Mesenchymal stem cell (in vitro differentiated cells and primary cell): ENCODE data around the gene GNAZ.

Experiments
- DNase-seq: peaks from one replicate; pipeline ENCODE4 v3.0.0-alpha.2; 2013
- H2AFZ ChIP-seq: one replicate; pipeline ENCODE4 v1.6.1; 2013; ENCODE audit warnings: low read depth, mild to moderate bottlenecking, control low read depth, inconsistent platforms, low read length, moderate library complexity
- H2AK5ac ChIP-seq: 2 replicates; pipeline ENCODE4 v1.6.1; 2013; ENCODE audit warnings: low read length, moderate library complexity, mild to moderate bottlenecking, inconsistent platforms; ENCODE audit not compliant: severe bottlenecking
- H2BK120ac ChIP-seq: one replicate; pipeline ENCODE4 v1.6.1; 2013; ENCODE audit warnings: low read depth, mild to moderate bottlenecking, inconsistent platforms, low read length, moderate library complexity
- H2BK12ac ChIP-seq, 2 experiments: one replicate each; pipeline ENCODE4 v1.6.1; 2013; ENCODE audit warnings: inconsistent platforms in 2 of 2, low read length in 2 of 2, mild to moderate bottlenecking in 2 of 2, moderate library complexity in 2 of 2, control low read depth in 1 of 2
- H2BK15ac ChIP-seq: one replicate; pipeline ENCODE4 v1.6.1; 2013; ENCODE audit warnings: mild to moderate bottlenecking, low read depth, inconsistent platforms; ENCODE audit not compliant: poor library complexity, severe bottlenecking
- H2BK5ac ChIP-seq: 2 replicates; pipeline ENCODE4 v1.6.1; 2013; ENCODE audit warnings: low read depth, mild to moderate bottlenecking, low read length, control low read depth, inconsistent platforms; ENCODE audit not compliant: poor library complexity, severe bottlenecking
- H3K14ac ChIP-seq, 2 experiments: one replicate each; pipeline ENCODE4 v1.6.1; 2013; ENCODE audit warnings: inconsistent platforms in 2 of 2, low read length in 2 of 2, control low read depth in 1 of 2, mild to moderate bottlenecking in 1 of 2, moderate library complexity in 1 of 2
- H3K18ac ChIP-seq, 2 experiments: one replicate each; pipeline ENCODE4 v1.6.1; 2013; ENCODE audit warnings: inconsistent platforms in 2 of 2, low read length in 2 of 2, control low read depth in 1 of 2, low read depth in 1 of 2, mild to moderate bottlenecking in 1 of 2
- H3K23ac ChIP-seq, 2 experiments: one replicate each; pipeline ENCODE4 v1.6.1; 2013; ENCODE audit warnings: inconsistent platforms in 2 of 2, low read length in 2 of 2, mild to moderate bottlenecking in 2 of 2, moderate library complexity in 2 of 2, control low read depth in 1 of 2
- H3K27ac ChIP-seq: 2 replicates; pipeline ENCODE4 v1.5.1; 2013; ENCODE audit warnings: mild to moderate bottlenecking, moderate library complexity, low read length, control low read depth, inconsistent platforms; ENCODE audit not compliant: poor library complexity, severe bottlenecking
- H3K27me3 ChIP-seq, 2 experiments: 2 replicates each; pipeline versions ENCODE4 v1.6.1 to v1.7.0; 2013; ENCODE audit warnings: low read length in 2 of 2, mild to moderate bottlenecking in 2 of 2, moderate library complexity in 2 of 2, control low read depth in 1 of 2, inconsistent platforms in 1 of 2; ENCODE audit not compliant: control insufficient read depth in 1 of 2, insufficient read depth in 1 of 2
- H3K36me3 ChIP-seq, 2 experiments: 2 replicates each; pipeline versions ENCODE4 v1.6.1 to v1.7.0; 2013; ENCODE audit warnings: low read length in 2 of 2, control low read depth in 1 of 2, inconsistent platforms in 1 of 2, low read depth in 1 of 2, mild to moderate bottlenecking in 1 of 2; ENCODE audit not compliant: insufficient read depth in 2 of 2, control insufficient read depth in 1 of 2
- H3K4ac ChIP-seq, 2 experiments: one replicate each; pipeline ENCODE4 v1.6.1; 2013; ENCODE audit warnings: inconsistent platforms in 2 of 2, low read length in 2 of 2, mild to moderate bottlenecking in 2 of 2, moderate library complexity in 2 of 2, control low read depth in 1 of 2, low read depth in 1 of 2
- H3K4me1 ChIP-seq: 2 replicates; pipeline ENCODE4 v1.6.1; 2013; ENCODE audit warnings: low read depth, low read length, control low read depth; ENCODE audit not compliant: control insufficient read depth, insufficient read depth
- H3K4me2 ChIP-seq: 2 replicates; pipeline ENCODE4 v1.6.1; 2013; ENCODE audit warnings: low read length, mild to moderate bottlenecking, inconsistent platforms; ENCODE audit not compliant: poor library complexity, severe bottlenecking
- H3K4me3 ChIP-seq, 2 experiments: 2 replicates each; pipeline versions ENCODE4 v1.5.1 to v1.7.0; 2013; ENCODE audit warnings: low read length in 2 of 2, mild to moderate bottlenecking in 2 of 2, control low read depth in 1 of 2, low read depth in 1 of 2; ENCODE audit not compliant: insufficient read depth in 1 of 2
- H3K79me1 ChIP-seq: replicated peaks from 2 replicates; pipeline ENCODE4 v1.6.1; 2013; ENCODE audit warnings: mild to moderate bottlenecking, control low read depth, low read length, inconsistent platforms; ENCODE audit not compliant: poor library complexity, severe bottlenecking
- H3K9ac ChIP-seq: 2 replicates; pipeline ENCODE4 v1.7.0; 2013; ENCODE audit warnings: mild to moderate bottlenecking, low read length, moderate library complexity
- H3K9me3 ChIP-seq: 2 replicates; pipeline ENCODE4 v1.7.0; 2013; ENCODE audit warnings: mild to moderate bottlenecking, low read length; ENCODE audit not compliant: control insufficient read depth
- H4K8ac ChIP-seq: one replicate; pipeline ENCODE4 v1.6.1; 2013; ENCODE audit warnings: inconsistent platforms, mild to moderate bottlenecking, low read length, moderate library complexity
- H4K91ac ChIP-seq: one replicate; pipeline ENCODE4 v1.6.1; 2013; ENCODE audit warnings: mild to moderate bottlenecking, low read length, inconsistent platforms
- WGBS: methylation state at CpG from one replicate; pipeline ENCODE4 v1.1.7; 2013; ENCODE audit warnings: mixed read lengths; 5-methylcytosine and 5-hydroxymethylcytosine counted together

Gene GNAZ

GRCh38 chr22:23122992-23123803, 52.9 kb downstream of the GNAZ start:
- Histone ChIP-seq H3K4me3 (no peak overlapping the region), H3K79me1 (no peaks in the 10 kb centered on the region), H2AFZ (no peak overlapping the region), H3K23ac (no peak overlapping the region), H3K18ac (no peak overlapping the region), H2AK5ac (no peak overlapping the region), H3K27ac (no peak overlapping the region), H2BK12ac (no peak overlapping the region), H2BK15ac (no peak overlapping the region), H3K9ac (no peak overlapping the region), H3K4me1 (peaks cover 1% of the 10 kb centered on the region), H4K8ac (no peak overlapping the region), H3K27me3 (peaks cover 22 to 29% of the 10 kb centered on the region in 2 experiments), H2BK120ac (no peak overlapping the region), H3K4me2 (no peak overlapping the region), H3K14ac (no peak overlapping the region), H4K91ac (no peak overlapping the region), H3K36me3 (no peaks in the 10 kb centered on the region), H3K9me3 (no peaks in the 10 kb centered on the region), H2BK5ac (no peak overlapping the region), H3K4ac (no peak overlapping the region)
- WGBS = 92% methylated on average over 25 of the region's 26 CpGs
- no peak for DNase-seq

- WGBS = 77% methylated on average over 8 of the region's 9 CpGs
- Histone ChIP-seq H2AK5ac (no peak overlapping the region), H2BK120ac (no peak overlapping the region), H3K18ac (no peak overlapping the region), H3K9ac (no peak overlapping the region), H3K27ac (no peak overlapping the region), H3K27me3 (peaks cover 22 to 29% of the 10 kb centered on the region in 2 experiments), H3K79me1 (no peaks in the 10 kb centered on the region), H4K8ac (no peak overlapping the region), H3K36me3 (no peaks in the 10 kb centered on the region), H3K14ac (no peak overlapping the region), H4K91ac (no peak overlapping the region), H2AFZ (no peak overlapping the region), H3K4me1 (peaks cover 2% of the 10 kb centered on the region), H3K4me2 (no peak overlapping the region), H3K4ac (no peak overlapping the region), H2BK15ac (no peak overlapping the region), H3K4me3 (no peak overlapping the region), H2BK12ac (no peak overlapping the region), H2BK5ac (no peak overlapping the region), H3K9me3 (no peaks in the 10 kb centered on the region), H3K23ac (no peak overlapping the region)
- DNase-seq = no peak
These were observed 53.5 kb downstream of the GNAZ start for GRCh38 chr22:23123804-23124254.

- no peak overlapping the region for H2BK12ac ChIP-seq
- 80% methylated on average over 15 of the region's 19 CpGs for WGBS
- no peak overlapping the region for H3K4ac ChIP-seq
These were observed 54.5 kb downstream of the GNAZ start for GRCh38 chr22:23124611-23125511.

More at GRCh38 chr22:23124611-23125511, 54.5 kb downstream of the GNAZ start:
- H3K18ac ChIP-seq = no peak overlapping the region
- no peak overlapping the region for H2AFZ ChIP-seq
- no peak overlapping the region for H4K91ac ChIP-seq
- H3K23ac ChIP-seq = no peak overlapping the region
- H3K9me3 ChIP-seq = no peaks in the 10 kb centered on the region
- no peak overlapping the region for H2AK5ac ChIP-seq
- peaks cover 2% of the 10 kb centered on the region for H3K4me1 ChIP-seq
- no peak for DNase-seq
- no peak overlapping the region for H3K14ac ChIP-seq
- no peak overlapping the region for H4K8ac ChIP-seq
- no peak overlapping the region for H2BK120ac ChIP-seq
- H3K27me3 ChIP-seq = peaks cover 22 to 29% of the 10 kb centered on the region in 2 experiments
- H3K9ac ChIP-seq = peak overlapping the region; percentile 36
- no peaks in the 10 kb centered on the region for H3K79me1 ChIP-seq
- no peak overlapping the region for H2BK5ac ChIP-seq
- H2BK15ac ChIP-seq = no peak overlapping the region
- no peaks in the 10 kb centered on the region for H3K36me3 ChIP-seq
- no peak overlapping the region for H3K4me2 ChIP-seq
- no peak overlapping the region for H3K27ac ChIP-seq
- H3K4me3 ChIP-seq = no peak overlapping the region
